Hematopoietic multipotent progenitor cell treated with erythropoietin and hydrocortisone succinate and interleukin-3 and kit ligand, for 4 days (in vitro differentiated cells): Measurements from ENCODE around the gene CDC20.
A peak's percentile ranks its signal among the peaks of the same experiment; 100 is the strongest.
"Not testable (repeated sequence)": the region's sequence is repeated elsewhere in the genome, so short reads cannot be mapped to it uniquely, and the experiment has no call there.

ENCODE experiments used
- DNase-seq: peaks from one replicate; pipeline ENCODE4 v3.0.0-alpha.2; 2015

Gene CDC20

DNA sequence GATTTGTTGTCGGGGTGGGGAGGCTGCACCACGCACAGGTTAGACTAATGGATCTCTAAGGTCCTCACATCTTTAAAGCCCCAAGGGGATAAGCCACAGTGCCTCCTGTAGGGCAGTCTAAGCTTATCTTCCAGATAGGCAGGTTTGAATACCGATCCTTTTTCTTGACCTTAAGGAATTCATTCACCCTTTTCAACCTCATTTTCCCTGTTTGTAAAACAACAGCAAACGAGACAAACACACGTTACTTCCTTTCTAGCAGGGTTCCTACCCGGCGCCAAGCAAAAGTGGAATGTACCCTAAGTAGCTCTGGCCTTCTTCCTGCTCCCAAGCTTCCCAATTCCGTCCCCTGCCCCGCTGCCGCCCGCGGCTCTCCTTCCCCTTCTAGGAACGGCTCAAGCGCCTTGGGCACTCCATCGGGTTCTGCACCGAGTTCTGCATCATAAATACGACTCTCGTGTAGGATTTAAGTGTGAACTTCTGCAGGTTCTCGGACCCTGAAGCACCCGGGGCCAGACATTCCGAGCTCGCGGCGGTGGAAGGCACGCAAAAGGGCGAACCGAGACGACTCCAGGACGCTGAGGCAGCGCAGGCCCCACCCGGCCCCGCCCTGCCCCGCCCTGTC is 548 bp upstream of the CDC20 start:
- DNase-seq: peak; percentile 78

DNA sequence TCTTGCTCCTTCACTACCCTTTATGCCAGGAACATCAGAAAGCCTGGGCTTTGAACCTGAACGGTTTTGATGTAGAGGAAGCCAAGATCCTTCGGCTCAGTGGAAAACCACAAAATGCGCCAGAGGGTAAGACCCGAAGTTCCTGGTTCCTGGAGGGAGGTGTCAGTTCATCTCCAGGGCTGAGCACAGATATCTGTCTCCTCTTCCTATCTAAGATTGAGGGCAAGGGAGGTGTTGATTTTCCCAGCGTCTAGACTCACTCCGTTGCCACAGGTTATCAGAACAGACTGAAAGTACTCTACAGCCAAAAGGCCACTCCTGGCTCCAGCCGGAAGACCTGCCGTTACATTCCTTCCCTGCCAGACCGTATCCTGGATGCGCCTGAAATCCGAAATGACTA is 915 bp downstream of the CDC20 start:
- no peak for DNase-seq

DNA sequence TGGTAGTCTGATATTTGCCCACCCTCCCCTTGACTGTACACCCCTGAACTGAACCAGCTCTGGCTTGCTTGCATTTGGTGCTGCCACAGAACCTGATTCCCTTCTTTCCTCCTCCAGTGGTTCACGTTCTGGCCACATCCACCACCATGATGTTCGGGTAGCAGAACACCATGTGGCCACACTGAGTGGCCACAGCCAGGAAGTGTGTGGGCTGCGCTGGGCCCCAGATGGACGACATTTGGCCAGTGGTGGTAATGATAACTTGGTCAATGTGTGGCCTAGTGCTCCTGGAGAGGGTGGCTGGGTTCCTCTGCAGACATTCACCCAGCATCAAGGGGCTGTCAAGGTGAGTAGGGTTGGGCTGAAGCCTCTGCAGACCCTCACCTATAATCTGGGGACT is 1.8 kb downstream of the CDC20 start:
- DNase-seq: no peak

DNA sequence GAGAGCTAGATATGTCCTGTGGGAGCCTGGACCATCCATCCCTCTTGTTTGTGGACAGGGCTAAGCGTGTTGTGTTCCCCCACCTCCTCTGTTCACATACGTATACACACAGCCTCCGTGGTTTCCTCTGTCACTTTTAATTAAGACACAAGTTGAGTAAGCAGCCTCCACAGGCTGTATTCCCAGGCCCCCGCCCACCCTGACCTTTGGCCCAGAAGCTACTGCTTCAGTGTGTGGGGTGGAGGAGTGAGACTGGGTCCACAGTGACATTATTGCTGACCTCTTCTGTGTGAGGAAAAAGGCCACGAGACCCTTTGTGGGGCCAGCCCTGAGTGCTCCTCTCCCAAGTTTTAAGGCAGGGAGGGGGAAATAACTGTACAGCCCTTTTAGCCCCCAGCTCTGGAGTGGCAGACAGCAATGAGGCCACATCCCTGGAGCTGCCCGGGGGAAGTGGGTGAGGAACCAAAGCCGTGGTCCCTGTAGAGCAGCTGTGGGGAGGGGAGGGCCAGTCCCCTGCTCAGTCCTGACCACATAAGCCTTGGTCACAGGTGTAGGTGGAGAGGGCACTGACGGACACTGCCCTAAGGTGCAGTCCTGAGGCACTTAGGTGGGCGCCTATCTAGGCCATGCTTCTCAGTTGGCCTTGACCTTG is 4.6 kb downstream of the CDC20 start:
- DNase-seq: no peak

DNA sequence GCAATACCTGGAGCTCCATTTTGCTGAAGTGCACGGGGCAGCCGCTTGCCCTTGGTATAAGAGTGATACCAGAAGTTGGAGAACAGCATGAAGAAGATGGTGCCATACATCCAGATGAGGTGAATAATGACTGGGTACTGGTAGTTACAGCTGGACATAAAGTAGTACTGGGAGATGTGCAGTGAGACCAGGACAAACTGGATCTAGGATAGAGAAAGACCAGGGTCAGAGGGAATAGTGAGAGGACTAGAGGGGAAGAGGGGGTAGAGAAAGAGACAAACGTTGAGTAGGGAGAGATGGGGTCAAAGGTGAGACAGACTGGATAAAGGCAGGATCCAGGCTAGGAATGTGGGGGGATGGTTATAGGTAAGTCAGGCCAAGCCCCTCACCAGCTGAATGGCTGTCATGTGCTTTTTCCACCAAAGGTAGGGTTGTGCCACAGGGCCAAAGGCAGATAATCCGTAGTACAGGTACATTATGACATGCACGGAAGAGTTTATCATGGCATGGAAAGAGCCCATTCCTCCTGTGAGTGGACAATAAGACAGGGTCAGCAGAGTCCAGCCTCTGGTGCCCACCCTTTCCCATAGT is 5.2 kb downstream of the CDC20 start:
- DNase-seq: no peak

DNA sequence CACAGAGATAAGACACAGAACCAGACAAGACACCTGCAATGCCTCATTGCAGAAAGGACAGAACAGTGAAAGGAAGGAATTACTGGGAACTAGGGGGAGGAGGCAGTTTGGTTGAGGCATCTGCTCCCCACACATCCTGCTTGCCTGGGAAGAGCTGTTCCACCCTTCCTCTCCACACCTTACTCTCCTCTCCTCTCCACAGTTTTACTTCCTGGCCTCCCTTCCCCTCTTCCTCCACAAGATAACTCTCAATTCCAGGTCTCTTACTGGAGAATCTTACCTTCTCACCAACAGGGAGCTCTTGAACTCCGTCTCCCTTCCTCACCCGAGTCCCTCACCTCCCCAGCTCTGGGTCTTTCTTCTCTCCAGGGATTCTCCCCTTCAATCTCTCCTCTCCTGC is 6.9 kb downstream of the CDC20 start:
- DNase-seq: no peak

DNA sequence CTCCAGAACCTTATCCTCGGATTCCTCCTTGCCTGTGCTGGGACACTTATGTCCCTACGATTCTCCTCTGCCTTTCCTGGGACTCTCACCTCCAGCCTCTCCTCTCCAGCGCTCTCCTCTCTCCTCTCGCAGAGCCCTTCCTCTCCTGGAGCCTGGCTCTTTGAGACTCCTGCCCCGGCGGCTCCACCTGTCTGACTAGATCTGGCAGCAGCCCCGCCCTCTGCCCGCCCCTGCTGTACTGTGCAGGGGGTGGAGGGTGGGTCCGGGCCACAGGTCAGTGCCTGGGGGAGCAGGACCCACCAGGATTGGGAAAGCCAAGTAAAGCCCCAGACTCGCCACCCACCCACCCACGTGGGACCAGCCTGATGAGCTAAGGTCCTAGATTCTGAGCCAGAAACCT is 7.4 kb downstream of the CDC20 start:
- no peak for DNase-seq

DNA sequence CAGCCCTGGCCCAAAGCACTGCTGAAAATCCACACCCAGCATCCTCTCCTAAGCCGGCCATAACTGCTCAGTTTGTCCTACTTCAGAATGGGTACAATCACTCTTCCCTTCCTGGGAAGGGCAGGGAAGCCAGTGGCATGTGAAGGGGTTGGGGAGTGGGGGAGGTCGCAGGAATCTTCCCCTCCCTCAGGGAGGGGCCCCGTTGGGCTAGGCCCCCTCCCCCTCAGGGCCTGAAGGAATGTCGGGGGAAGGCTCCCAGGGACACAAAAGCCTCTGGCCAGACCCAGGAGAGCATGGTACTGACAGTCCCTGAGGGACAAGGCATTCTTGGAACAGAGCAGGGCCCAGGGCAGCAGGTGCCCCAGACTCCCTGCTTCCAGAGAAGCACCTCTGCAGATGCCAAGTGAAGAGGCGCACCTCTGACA is 7.8 kb downstream of the CDC20 start:
- DNase-seq: no peak

DNA sequence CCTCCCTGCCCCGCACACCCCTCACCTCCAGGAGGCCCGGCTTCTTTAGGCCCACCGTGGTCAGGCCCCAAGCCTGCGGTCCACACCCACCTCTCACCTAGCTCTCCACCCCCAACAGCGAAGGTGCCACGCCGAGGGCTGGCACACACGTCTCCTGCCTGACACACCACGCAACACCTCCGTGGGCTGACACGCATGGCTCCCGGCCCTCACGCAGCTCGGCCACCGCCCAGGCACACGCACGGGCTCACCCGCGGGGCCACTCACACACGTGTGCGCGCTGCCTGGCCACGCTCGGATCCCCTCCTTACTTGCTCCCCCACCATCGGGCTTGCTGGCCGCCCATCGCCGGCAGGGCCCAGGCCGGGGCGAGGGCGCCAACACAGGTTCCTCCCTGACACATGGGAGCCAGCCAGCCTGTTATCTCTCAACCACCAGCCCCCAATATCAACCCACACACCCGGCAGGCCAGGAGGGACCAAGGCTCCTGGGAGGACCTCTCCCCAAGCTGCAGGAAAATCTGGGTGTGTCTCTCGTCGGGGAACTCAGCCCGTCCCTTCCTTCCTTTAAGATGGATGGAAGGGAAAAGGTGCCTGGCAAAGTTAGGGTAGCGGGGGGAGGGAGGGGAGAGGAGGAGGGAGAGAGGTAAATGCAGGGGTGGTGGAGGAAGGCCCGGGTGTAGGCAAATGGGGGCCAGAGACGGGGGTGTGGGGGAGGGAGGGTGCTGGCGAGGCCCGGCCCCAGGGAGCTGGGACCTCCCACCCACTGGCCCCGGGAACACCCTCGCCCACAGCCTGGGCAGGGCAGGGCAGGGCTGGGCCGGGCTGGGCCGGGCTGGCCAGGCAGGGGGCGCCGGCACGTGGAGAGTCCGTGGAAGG is 8.5 kb downstream of the CDC20 start:
- DNase-seq: peak; percentile 94

DNA sequence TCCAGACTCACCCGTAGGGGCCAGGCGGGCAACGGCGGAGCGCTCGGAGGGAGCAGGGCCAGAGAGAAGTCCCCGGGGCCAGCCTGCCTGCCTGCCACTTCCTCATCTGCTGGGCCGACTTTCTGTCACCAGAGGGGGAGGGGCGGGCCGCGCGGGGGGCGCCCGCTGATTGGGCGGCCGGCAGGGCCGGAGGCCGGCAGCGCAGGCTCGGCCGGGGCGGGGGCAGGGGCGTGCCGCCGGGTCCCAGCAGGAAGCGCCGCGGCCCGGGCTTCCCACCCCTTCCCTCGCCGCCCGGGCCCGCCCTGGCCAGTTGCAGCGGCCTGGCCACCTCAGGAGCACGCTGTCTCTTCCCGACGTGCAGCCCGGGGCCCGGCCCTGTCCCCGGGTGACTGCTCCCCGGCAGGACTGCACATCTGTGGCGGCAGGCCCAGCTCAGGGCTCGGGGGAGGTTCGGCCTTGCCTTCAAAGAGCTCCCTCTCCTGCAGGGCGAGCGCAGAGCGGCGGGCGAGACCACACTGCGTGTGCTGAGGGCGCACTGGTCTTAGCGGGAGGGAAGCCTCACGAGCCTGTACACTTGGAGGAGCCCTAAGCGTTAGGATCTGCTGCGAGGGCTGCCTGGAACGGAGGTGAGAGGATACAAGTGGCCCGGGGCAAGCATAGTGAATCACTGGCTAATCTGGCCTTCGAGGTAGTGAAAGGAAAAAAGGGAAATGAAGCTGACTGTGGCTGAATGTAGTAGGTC is 9.3 kb downstream of the CDC20 start, which contains the start of gene ELOVL1:
Gene ELOVL1 (minus strand): TSS at position 108 of the 742 bp plus-strand sequence. CDS start 2,402 bp downstream, outside the sequence.
- DNase-seq: peak; percentile 97

DNA sequence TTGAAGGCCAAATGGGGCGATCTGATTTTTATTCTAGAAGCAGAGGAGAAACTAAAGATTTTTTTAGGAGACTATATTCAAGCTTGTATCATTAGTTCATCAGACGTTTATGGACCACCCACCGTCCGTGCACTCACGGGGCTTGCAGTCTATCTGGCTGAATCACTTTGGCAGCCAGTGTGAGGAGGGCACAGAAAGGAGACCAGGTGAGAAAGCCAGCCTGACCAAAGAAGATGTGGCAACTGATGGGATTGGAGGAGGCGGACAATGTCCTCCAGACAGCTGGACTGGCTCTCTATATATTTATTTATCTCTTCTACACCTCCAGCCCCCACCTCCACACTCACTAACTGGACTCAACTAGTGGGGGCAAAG is 9.9 kb downstream of the CDC20 start:
- DNase-seq: no peak

DNA sequence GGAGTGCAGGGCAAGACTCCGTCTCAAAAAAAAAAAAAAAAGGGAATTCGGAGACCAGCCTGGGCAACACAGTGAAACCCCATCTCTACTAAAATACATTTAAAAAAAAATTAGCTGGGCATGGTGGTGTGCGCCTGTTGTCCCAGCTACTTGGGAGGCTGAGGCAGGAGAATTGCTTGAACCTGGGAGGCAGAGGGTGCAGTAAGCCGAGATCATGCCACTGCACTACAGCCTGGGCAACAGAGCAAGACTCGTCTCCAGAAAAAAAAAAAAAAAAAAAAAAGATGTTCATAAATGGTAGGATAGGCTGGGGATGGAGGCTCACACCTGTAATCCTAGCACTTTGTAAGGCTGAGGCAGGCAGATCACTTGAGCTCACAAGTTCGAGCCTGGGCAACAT is 11.0 kb downstream of the CDC20 start:
- not testable (repeated sequence) for DNase-seq

DNA sequence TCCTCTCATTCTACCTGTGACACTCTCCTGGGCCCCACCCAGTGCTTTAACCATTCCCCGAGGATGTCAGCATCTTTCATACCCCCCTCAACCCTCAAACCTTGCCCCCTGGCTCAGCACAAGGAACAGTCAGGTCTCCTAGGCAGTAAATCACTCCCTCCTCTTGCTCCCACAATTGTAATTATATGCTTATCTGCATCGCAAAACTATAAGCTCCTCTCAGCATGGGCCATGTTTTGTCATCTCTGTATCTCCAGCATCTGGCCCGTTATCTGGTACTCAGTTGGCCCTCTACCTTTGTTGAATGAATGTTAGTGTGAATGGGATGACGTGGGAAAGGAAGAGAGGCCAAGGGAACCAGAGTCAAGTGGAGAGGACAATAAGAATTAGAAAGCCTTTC is 11.8 kb downstream of the CDC20 start:
- no peak for DNase-seq

DNA sequence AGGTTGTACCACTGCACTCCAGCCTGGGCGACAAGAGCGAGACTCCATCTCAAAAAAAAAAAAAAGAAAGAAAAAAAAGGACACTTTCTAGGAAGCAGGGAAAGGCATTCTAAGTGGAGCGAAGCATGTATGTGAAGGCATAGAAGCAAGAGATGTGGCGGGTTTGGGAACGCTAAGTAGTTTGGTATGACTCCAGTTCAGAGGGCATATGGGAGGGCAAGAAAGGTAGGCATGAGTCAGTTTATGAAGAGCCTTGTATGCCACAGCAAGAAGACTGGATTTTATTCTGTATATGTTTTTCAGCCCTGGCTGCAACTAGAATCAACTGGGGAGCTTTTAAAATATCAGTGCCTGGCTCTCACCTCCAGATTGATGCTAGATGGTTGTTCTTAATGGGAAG is 13.4 kb downstream of the CDC20 start:
- DNase-seq: no peak

DNA sequence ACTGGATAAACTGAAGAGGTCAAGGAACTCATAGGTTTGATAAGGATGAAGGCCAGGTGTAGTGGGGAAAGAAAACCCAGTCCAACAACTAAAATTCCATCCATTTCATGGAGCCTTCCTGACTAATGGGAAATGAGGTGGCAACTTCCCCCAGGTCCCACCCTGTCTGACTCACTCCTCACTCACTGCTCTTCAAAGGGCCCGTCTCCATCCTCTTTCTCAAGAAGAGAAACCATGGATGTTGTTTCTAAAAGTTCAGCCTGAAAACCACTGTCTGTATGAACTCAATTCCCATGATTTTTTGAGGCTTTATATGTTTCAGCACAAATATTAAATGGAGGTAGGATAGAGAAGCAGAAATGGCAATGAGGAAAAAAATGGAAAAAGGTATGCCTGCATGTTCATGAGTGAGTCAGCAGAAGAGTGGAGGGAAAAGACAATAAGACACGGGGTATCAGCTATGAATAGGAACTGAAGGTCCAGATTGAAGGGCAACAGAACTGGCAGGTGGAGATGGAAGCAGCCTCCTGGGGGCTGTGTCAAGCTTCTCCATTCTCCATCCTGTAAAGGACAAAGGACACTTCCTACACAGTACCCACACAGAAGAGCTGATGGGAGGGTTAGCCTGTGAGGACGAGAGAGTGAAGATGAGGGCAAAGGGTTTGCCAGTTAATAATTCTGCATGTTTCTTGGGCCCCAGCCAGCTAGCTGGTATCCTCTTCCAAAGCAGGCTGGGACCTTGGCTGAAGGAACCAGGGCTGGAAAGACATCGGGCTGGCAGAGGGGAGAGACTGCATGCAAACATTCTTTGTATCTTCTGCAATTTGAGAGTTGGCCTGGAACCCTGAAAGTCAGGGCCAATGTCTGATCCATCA is 14.5 kb downstream of the CDC20 start:
- DNase-seq: no peak

DNA sequence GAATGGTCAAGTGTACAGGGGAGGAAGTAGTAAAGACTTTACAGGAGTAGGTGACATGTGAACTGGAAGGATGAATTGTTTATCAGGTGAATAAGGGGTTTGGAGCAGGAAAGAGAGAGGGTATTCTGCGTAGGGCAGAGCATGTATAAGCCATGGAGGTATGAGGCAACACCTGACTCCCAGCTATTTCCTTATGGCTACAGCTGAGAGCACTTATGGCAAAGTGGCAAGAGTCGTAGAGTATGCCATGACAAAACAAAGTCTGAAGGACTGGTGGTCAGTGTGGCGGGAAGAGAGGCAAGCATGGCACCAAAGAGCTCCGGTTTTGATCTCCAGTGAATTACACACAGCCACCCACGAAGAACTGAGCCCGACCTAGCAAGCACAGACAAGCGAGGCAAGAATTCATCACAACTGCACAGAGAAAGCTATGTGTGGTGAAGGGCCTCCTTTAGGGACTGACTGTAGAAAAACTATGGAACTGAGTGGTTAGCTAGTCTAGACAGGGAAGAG is 18.0 kb downstream of the CDC20 start:
- no peak for DNase-seq

DNA sequence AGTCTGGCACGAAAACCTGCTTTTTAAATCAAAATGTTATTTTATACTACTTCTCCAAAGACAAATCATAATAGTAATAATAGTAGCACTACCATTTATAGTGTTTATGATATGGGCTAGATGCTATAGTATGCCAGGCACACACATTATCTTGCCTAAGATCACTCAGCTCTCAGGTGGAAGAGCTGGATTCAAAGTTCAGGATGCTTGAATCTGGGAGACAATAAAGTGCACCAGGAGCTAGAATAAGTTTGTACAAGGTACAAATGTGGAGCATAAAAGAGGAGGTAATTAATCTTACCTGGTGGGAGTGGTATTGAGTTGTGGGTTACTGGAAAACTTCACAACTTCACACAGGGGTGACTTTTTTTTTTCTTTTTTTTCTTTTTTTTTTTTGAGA is 19.1 kb downstream of the CDC20 start:
- no peak for DNase-seq

DNA sequence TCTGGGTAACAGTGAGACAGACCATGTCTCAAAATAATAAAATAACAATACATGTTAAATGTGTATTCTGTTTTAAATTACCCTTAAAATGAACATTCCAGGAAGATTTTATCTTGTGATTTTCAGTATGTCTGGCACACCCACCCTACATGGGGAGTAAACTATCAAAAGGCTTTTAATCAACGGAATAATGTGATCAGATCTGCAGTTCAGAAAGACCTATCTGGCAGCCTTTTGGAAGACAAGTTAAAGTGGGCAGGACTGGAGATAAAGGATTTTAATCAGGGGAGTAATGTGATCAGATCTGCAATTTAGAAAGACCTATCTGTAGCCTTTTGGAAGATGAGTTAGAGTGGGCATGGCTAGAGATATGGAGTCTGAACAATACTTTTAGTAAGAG is 20.7 kb downstream of the CDC20 start:
- DNase-seq: no peak

DNA sequence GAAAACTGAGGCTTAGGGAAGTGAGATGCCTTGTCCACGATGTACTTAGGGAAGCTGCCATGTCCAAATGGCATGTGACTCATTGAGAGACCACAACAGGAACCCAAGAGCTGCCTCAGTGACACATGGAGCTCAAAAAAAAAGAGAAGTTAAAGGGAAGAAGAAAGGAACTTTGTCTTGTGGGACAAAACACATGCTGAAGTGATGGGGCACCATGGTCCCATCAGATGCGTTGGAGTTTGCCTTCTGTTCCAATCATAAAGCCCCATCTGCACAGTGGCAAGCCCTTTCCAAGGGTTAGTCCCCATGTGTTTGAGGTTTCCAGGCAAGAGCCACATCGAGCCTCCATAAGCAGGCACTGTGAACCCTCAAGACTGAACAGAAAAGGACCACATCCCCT is 22.8 kb downstream of the CDC20 start:
- DNase-seq: peak; percentile 42

DNA sequence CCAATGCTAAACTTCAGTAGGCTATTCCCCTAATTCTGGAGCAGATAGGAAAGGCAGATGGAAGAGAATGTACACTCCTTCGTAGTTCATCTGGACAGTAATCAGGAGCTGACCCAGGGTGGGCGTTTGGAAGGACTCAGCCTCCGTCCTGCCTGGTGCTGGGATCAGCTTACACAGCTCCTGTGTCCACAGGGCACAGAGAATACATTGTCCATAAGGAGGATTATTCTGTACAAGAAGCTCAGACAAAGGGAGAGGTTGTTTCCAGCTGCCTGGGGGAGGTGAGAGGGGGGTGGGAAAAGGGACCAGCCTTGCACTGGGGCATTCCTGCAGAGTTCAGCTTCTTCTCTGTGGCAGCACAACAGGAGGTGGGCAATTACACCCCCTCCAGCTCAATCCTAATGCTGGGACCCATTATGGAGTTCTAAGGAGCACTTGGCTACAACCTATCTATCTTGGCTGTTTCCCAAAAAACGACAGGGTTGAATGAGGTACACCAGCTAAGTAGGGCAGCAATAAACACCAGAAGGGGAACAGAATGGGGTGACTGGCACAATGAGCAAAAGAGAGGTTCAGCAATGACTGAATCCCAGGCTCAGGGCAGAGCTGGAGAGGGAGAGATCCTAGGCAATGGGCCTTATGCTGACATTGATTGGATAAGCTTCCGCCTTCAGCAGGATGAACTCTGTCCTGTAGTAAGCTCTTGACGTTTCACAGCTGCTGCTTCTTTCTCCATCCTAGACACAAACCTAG is 23.4 kb downstream of the CDC20 start:
- DNase-seq: no peak

DNA sequence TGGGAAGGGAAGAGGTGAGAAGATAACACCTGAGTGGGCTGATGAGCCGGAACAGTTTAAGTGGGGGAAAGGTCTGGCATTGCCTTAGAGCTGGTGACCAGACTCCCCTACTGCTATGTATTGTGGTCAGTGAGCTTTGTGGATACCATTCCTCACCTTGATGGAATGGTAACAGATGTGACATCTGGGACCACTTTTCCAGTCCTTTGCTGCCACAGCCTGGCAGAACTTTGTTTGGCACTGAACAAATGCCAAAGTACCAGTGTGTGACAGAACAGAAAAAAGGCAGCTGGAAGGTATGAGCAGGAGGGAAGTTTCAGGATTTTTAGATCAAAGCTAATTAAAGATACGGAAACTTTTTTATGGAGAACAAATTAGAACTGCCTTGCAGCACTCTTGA is 24.7 kb downstream of the CDC20 start:
- peak; percentile 11 for DNase-seq
